ENCODE data around the gene MICAL2.

Gene MICAL2

DNA sequence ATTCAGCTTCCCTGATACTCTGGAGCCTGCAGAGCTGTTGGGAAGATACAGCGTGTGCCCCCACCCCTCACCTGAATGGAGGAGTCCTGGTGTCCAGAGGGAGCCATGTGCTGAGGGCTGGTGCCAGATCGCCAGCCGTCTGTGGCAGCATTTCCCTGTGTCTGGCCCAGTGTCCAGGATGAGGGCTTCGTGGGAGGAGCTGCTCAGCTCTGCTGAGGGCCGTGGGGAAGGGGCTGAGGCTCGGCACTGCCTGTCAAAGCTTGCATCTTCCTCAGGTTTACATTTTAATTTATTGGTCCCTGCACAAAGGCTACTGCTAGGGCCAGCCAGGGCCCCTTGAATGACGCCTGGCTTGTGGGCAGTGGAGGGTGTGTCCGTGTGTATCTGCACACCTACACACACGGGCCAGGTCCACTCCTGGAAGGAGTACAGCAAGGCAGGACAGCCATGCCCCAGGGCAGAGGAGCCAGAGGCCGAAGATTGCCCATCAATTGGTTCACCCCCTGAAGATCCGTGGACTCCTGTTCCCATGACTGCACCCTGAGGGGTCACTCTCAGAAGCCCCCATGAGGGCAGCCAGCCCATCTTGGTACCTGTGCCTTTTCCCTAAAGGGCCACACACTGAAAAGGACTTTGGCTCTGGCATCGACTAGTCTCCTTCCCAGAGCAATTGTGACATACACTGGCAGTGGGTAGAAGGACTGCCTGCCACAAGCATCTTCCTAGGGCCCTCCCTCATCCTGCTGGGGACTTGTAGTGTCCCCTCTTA, 159.2 kb downstream of the MICAL2 start:
- Histone ChIP-seq H3K27ac (ENCODE audit: low read length) (no peak overlapping the region), H2AFZ (ENCODE audit: low read depth, low read length) (no peak overlapping the region), H3K4me1 (ENCODE audit: low read length) (no peaks in the 10 kb centered on the region), H3K36me3 (replicated peaks; ENCODE audit: low read depth, low read length) (no peaks in the 10 kb centered on the region), H3K9me3 (ENCODE audit: insufficient read depth, low read length) (no peaks in the 10 kb centered on the region), H3K9ac (ENCODE audit: low read length) (no peak overlapping the region), H4K20me1 (ENCODE audit: insufficient read depth, low read length) (no peaks in the 10 kb centered on the region), H3K79me2 (ENCODE audit: low read length) (no peaks in the 10 kb centered on the region), H3K4me2 (ENCODE audit: low read length) (no peak overlapping the region), H3K4me3 (ENCODE audit: low read length) (no peak overlapping the region), H3K27me3 (ENCODE audit: low read depth, low read length) (no peaks in the 10 kb centered on the region)
- no peak for TF ChIP-seq EZH2phosphoT487 (IDR thresholded peaks at IDR 0.05; ENCODE audit: low read depth)
- TF ChIP-seq, protein P1, sequence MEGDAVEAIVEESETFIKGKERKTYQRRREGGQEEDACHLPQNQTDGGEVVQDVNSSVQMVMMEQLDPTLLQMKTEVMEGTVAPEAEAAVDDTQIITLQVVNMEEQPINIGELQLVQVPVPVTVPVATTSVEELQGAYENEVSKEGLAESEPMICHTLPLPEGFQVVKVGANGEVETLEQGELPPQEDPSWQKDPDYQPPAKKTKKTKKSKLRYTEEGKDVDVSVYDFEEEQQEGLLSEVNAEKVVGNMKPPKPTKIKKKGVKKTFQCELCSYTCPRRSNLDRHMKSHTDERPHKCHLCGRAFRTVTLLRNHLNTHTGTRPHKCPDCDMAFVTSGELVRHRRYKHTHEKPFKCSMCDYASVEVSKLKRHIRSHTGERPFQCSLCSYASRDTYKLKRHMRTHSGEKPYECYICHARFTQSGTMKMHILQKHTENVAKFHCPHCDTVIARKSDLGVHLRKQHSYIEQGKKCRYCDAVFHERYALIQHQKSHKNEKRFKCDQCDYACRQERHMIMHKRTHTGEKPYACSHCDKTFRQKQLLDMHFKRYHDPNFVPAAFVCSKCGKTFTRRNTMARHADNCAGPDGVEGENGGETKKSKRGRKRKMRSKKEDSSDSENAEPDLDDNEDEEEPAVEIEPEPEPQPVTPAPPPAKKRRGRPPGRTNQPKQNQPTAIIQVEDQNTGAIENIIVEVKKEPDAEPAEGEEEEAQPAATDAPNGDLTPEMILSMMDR (IDR thresholded peaks at IDR 0.05; ENCODE audit: low read depth, low read length), result no peak

- Histone ChIP-seq H3K4me3 (ENCODE audit: low read length) (no peak overlapping the region), H3K27me3 (ENCODE audit: low read depth, low read length) (no peaks in the 10 kb centered on the region), H3K9me3 (ENCODE audit: insufficient read depth, low read length) (no peaks in the 10 kb centered on the region), H3K36me3 (replicated peaks; ENCODE audit: low read depth, low read length) (no peaks in the 10 kb centered on the region), H4K20me1 (ENCODE audit: insufficient read depth, low read length) (no peaks in the 10 kb centered on the region), H3K27ac (ENCODE audit: low read length) (no peak overlapping the region), H3K9ac (ENCODE audit: low read length) (no peak overlapping the region), H2AFZ (ENCODE audit: low read depth, low read length) (no peak overlapping the region), H3K4me1 (ENCODE audit: low read length) (no peaks in the 10 kb centered on the region), H3K79me2 (ENCODE audit: low read length) (no peaks in the 10 kb centered on the region), H3K4me2 (ENCODE audit: low read length) (no peak overlapping the region)
- TF ChIP-seq, protein P1 (IDR thresholded peaks at IDR 0.05; ENCODE audit: low read depth, low read length), result no peak
- TF ChIP-seq EZH2phosphoT487 (IDR thresholded peaks at IDR 0.05; ENCODE audit: low read depth), result no peak
Observed at GRCh38 chr11:12270215-12270797, 159.9 kb downstream of the MICAL2 start.

GRCh38 chr11:12270817-12271216, 160.4 kb downstream of the MICAL2 start:
- H2AFZ ChIP-seq (ENCODE audit: low read depth, low read length), result no peak overlapping the region
- no peak overlapping the region for H3K4me3 ChIP-seq (ENCODE audit: low read length)
- no peak overlapping the region for H3K9ac ChIP-seq (ENCODE audit: low read length)
- H3K27me3 ChIP-seq (ENCODE audit: low read depth, low read length), result no peaks in the 10 kb centered on the region
- no peaks in the 10 kb centered on the region for H4K20me1 ChIP-seq (ENCODE audit: insufficient read depth, low read length)
- no peaks in the 10 kb centered on the region for H3K9me3 ChIP-seq (ENCODE audit: insufficient read depth, low read length)
- no peak overlapping the region for H3K4me2 ChIP-seq (ENCODE audit: low read length)
- H3K36me3 ChIP-seq (replicated peaks; ENCODE audit: low read depth, low read length), result no peaks in the 10 kb centered on the region
- TF ChIP-seq, protein P1 (IDR thresholded peaks at IDR 0.05; ENCODE audit: low read depth, low read length), result no peak
- no peak for TF ChIP-seq EZH2phosphoT487 (IDR thresholded peaks at IDR 0.05; ENCODE audit: low read depth)
- H3K27ac ChIP-seq (ENCODE audit: low read length), result no peak overlapping the region
- H3K79me2 ChIP-seq (ENCODE audit: low read length), result no peaks in the 10 kb centered on the region
- no peaks in the 10 kb centered on the region for H3K4me1 ChIP-seq (ENCODE audit: low read length)

DNA sequence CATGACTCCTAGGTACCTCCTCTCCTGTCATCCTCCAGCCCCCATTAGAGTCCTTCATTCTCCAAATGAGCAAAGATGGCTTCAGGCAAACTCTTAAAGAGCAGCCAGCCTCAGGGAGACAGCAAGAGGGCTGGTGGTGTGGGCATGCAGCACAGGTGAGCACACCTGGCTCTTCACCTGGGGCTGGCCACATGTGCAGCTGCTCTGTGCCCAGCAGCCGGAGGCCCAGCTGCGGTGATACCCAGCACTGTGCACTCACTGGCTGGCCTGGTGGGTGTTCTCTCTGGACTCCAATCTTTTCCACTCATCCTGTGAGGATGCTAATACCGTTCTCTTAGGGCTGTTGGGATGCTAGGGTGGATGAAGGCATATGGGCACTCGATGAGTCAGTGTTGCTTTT, 160.9 kb downstream of the MICAL2 start:
- Histone ChIP-seq H3K9ac (ENCODE audit: low read length) (no peak overlapping the region), H3K4me3 (ENCODE audit: low read length) (no peak overlapping the region), H3K27ac (ENCODE audit: low read length) (no peak overlapping the region), H3K9me3 (ENCODE audit: insufficient read depth, low read length) (no peaks in the 10 kb centered on the region), H3K4me1 (ENCODE audit: low read length) (no peaks in the 10 kb centered on the region), H4K20me1 (ENCODE audit: insufficient read depth, low read length) (no peaks in the 10 kb centered on the region), H3K27me3 (ENCODE audit: low read depth, low read length) (no peaks in the 10 kb centered on the region), H2AFZ (ENCODE audit: low read depth, low read length) (no peak overlapping the region), H3K36me3 (replicated peaks; ENCODE audit: low read depth, low read length) (no peaks in the 10 kb centered on the region), H3K79me2 (ENCODE audit: low read length) (no peaks in the 10 kb centered on the region), H3K4me2 (ENCODE audit: low read length) (no peak overlapping the region)
- TF ChIP-seq EZH2phosphoT487 (IDR thresholded peaks at IDR 0.05; ENCODE audit: low read depth), result no peak
- TF ChIP-seq, protein P1 (IDR thresholded peaks at IDR 0.05; ENCODE audit: low read depth, low read length), result no peak
